ENCODE results near the gene NLRP1.
A peak's percentile ranks its signal among the peaks of the same experiment; 100 is the strongest.
"Not testable (repeated sequence)": the region's sequence is repeated elsewhere in the genome, so short reads cannot be mapped to it uniquely, and the experiment has no call there.

Gene NLRP1

DNA sequence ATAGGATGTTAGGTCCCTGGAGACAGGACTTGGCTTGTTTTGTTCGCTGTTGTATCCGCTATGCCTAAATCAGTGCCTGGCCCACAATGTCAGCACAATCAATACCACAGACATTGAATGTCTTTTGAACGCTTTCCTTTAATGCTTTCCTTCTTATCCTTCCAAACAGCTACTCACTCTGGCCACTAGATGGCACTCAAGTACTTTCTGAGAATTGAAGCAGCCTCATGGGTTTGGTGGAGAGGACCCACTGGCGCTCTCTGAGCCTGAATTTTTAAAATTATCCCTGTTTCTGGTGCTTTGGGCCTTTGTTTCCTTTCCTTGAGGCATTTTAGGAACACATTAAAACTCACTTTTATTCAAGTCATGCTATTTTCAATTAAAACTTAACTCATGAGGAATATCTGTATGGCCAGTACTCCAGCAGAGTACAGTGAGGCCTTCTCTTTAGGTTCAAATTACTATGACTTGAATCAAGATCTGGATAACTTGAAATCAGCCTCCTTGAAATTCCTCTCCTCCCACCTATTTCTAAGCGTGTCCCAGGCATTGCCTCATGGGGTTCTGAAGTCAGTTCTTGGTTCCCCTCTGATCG, 3.2 kb upstream of the NLRP1 start:
- DNase-seq (ENCODE audit: low read depth) = peak; percentile 44

DNA sequence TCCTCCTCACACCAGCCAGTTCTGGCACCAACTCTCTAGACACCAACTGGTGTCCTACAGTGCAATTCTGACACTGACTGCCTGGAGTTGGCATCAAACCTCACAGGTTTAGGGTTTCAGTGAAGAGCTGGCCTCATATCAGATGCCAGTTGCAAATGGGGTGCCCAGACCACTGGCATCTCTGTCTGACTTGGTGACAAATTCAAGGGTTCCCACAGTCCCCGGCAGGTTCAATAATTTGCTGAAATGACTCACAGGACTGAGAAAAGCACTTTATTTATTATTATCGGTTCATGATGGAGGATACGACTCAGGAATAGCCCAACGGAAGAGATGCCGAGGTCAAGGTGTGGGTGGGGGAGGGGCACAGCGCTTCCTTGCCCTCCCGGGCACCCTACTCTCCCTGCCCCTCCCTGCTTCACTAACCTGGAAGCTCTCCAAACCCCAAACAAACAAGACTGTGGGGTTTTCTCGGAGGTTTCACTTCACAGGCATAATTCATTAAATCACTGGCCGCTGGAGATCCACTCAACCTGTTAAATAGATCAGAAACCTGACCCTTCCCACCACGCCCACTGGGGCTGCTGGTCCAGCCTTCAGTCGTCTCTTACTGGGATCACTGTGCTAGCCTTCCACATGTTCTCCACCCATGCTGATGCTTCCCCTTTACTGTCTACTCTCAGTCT, 1.7 kb upstream of the NLRP1 start:
- no peak for DNase-seq (ENCODE audit: low read depth)

DNA sequence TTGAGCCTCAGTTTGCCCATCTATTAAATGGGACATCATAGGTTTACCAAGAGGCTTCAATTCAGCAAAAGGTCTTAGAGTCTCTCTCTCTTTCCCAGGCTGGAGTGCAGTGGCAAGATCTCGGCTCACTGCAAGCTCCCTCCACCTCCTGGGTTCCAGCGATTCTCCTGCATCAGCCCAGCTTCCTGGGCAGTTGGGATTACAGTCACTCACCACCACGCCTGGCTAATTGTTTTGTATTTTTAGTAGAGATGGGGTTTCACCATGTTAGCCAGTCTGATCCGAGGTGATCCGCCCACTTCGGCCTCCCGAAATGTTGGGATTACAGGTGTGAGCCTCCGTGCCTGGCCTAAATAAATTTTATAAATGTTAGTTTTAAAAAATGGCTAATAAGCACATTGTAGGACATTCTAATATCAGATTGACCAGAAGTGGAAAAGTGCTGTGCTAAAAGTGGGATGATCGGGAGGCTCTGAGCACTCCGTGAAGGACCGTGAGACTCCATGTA, 1.0 kb upstream of the NLRP1 start:
- no peak for DNase-seq (ENCODE audit: low read depth)

DNA sequence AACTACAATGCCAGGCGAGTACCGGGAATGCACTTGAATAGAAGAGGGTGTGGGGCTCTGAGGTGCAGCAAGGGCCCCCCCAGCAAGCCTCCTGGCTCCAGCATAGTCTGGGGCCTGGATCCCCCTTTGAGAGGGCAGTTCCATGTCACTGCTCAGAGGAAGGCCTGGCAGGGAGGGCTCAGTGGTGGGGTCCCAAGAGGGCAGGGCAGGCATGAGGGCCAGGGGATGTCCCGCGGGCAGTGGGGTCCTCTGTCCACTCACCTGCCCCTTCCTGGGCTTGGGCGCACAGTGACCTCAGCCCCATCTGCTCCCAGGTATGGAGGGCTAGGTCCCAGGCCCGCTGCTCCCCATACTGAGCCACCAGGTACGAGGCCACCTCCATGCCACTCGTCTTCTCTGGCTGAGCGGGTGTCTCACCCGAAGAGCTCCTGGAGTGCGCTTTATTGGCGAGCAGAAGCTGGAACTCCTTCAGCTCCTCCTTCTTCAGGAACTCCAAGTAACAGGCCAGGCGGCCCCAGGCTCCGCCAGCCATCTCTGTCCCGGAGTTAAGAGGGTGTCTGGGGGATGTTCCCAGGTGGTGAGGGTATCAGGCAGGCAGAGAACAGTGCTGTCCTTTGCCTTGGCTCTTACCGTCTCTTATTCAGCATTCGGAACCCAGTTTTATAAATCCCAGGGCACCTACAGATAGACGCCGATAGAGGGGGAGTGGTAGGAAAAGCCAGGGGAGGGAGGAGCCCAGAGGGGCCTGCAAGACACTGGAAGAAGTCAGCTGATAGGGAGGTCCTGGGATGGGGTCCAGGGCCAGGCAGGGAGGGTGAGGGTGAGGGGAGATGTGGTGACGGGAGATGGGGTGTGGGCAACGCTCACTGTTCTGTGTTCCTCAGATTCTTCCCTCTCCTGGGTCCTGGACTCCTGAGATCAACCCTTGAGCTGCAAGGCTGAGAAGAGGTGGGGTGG, 605 bp downstream of the NLRP1 start:
- DNase-seq (ENCODE audit: low read depth) = no peak

DNA sequence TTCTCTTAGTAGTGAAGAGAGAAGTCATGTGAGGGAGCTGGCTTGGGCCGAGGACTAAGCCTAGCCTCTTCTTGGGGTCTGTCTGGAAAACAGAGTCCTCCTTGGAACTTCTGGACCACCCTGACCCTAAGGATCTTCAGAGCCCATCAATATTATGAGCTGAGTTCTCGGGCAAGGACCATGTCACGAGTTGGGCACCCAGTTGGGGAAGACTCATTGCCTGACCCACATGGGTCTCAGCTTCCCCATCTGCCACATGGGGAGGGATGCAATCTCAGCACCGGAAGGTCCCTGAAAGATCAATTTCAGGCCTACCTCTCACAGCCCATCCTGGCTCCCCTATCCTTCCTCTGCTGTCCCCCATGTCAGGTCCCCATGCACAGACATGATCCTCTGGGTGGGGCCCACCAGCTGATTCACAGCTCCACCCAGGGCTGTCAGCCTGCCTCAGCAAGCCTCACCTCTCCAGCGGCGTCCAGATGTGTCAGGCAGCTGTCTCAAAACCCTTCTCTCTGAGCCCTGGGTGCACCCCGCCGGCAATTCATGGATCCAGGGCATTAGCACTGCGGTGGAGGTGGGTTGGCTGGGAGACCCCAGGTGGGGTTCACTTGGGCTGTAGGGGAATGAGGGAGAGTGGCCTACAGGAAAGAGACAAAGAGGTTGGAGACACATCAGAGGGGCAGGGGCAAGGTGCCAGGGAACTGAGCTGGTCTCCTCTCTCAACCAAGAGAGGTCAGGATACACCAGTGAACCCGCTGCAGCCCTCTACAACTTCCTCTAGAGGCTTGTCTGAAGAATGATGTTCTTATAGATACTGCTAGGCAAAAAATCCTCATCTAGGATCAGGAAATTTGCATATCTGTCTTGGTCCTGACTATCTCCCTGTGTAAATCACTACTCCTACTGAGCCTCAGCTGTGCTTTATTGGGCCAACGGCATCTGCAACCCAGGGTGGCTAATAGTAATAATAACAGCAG, 1.8 kb downstream of the NLRP1 start:
- no peak for DNase-seq (ENCODE audit: low read depth)

DNA sequence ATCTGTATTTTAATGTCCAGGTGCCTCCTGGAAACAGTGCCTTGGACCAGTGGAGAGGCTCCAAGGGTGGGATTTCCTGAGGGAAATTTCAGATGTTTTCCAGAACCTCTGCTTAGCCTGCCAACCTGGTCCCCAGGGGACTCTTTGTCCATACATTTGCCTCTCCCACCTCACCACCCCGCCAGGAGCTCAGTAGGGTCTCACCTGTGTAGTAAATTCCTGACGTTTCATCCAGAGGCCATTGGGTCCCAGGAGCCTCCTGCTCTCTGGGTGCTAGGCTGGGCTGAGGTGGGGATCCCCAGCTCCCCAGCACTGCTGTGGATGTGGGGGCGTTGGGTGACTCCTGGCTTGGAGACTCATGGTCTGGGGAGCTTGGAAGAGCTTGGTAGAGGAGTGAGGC, 2.7 kb downstream of the NLRP1 start:
- DNase-seq (ENCODE audit: low read depth) = no peak

DNA sequence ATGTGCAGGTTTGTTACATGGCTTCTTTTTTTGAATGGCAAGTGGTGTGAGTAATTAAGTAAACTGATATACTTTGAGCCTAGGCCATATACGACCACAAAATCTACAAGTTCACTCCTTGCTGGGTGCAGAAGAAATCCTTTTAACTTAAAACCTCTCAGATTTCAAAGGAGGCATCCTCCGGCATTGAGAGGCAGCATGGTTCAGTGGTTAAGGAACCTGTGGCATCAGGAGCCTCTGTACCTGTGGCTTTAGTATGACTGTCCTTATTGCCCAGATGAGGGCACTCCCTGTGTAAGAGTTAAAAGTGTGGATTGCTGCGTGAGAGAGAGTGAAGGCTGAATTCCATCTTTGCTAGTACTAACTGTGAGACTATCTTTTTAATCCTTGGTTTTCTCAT, 3.3 kb downstream of the NLRP1 start:
- DNase-seq (ENCODE audit: low read depth) = no peak

DNA sequence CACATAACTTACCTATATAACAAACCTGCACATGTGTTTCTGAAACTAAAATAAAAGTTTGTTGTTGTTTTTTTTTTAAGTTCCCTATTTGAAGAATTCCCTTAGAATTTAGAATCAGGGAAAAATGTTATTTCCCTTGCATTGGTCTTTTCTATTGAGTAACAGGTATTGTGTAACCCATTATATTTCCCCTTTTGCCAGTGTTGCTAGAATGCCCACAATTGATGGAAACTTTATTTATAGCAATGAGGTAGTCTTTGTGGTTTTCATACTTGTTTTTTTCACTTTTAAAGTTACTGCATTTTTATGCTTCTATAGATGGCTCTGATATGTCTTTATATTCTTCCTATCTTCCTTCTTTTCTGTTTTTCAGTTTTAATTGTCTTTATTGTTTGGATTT, 3.9 kb downstream of the NLRP1 start:
- no peak for DNase-seq (ENCODE audit: low read depth)

DNA sequence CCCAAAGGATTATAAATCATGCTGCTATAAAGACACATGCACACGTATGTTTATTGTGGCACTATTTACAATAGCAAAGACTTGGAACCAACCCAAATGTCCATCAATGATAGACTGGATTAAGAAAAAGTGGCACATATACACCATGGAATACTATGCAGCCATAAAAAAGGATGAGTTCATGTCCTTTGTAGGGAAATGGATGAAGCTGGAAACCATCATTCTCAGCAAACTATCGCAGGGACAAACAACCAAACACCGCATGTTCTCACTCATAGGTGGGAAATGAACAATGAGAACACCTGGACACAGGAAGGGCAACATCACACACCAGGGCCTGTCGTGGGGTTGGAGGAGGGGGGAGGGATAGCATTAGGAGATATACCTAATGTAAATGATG, 5.5 kb downstream of the NLRP1 start:
- not testable (repeated sequence) for DNase-seq (ENCODE audit: low read depth)

DNA sequence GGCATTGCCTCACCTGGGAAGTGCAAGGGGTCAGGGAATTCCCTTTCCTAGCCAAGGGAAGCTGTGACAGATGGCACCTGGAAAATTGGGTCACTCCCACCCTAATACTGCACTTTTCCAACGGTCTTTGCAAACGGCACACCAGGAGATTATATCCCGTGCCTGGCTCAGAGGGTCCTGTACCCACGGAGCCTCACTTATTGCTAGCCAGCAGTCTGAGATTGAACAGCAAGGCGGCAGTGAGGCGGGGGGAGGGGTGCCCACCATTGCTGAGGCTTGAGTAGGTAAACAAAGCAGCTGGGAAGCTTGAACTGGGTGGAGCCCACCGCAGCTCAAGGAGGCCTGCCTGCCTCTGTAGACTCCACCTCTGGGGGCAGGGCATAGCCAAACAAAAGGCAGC, 11.3 kb downstream of the NLRP1 start:
- not testable (repeated sequence) for DNase-seq (ENCODE audit: low read depth)

DNA sequence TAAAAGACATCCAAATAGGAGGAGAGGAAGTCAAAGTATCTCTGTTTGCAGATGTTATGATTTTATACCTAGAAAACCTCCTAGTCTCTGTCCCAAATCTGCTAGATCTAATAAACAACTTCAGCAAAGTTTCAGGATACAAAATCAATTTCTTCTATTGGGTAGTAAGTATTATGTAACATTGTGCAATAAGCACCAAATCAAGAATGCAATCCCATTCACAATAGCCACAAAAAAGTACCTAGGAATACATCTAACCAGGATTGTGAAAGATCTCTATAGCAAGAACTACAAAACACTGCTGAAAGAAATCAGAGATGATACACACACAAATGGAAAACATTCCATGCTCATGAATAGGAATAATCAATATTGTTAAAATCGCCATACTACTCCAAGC, 13.0 kb downstream of the NLRP1 start:
- no peak for DNase-seq (ENCODE audit: low read depth)

DNA sequence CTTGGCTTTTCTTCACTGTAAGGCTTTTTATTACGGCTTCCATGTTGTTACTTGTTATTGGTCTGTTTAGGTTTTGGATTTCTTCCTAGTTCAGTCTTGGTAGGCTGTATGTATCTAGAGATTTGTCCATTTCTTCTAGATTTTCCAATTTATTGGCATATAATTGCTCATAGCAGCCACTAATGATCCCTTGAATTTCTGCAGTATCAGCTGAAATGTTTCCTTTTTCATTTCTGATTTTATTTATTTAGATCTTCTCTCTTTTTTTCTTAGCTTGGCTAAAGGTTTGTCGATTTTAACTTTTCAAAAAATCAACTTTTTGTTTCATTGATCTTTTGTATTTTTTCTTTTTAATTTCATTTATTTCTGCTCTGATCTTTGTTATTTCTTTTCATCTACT, 18.5 kb downstream of the NLRP1 start:
- DNase-seq (ENCODE audit: low read depth) = no peak

DNA sequence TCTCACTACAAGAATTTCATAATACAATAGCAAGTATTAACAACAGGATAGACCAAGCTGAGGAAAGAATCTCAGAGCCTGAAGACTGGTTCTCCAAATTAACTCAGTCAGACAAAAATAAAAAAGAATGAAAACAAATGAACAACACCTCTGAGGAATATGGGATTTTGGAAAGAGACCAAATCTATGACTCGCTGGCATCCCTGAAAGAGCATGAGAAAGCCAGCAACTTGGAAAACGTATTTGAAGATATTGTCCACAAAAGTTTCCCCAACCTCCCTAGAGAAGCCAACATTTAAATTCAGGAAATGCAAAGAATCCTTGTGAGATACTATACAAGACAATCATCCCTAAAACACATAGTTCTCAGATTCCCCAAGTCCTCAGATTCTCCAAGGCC, 20.9 kb downstream of the NLRP1 start:
- no peak for DNase-seq (ENCODE audit: low read depth)

DNA sequence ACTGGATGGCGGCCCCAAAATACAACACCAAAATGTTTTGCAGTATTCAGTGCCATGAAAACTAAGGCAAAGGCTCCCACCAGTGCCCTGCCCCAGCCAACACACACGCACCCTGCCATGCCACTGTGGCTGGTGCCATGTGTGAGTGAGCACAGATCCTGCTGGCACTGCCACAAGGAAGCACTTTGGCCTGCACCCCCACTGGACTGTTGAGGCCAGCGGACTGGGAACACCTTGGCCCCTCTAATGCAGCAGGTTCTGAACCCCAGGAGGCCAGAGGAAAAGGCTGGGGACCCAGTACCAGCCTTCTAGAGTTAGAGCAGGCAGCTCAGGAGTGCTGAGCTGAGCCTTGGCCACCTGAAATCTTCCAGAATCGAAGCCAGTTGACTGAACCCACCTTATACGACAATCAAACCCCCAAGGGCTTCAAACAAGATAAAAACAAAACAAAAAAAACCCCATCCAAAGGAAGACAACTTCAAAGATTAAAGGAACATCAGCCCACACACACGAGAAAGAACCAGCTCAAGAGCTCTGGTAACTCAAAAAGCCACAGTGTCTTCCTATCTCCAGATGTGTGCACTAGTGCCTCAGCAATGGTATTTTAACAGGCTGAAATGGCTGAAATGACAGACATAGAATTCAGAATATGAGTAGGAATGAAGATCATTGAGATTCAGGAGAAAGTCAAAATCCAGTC, 21.5 kb downstream of the NLRP1 start:
- DNase-seq (ENCODE audit: low read depth) = no peak

DNA sequence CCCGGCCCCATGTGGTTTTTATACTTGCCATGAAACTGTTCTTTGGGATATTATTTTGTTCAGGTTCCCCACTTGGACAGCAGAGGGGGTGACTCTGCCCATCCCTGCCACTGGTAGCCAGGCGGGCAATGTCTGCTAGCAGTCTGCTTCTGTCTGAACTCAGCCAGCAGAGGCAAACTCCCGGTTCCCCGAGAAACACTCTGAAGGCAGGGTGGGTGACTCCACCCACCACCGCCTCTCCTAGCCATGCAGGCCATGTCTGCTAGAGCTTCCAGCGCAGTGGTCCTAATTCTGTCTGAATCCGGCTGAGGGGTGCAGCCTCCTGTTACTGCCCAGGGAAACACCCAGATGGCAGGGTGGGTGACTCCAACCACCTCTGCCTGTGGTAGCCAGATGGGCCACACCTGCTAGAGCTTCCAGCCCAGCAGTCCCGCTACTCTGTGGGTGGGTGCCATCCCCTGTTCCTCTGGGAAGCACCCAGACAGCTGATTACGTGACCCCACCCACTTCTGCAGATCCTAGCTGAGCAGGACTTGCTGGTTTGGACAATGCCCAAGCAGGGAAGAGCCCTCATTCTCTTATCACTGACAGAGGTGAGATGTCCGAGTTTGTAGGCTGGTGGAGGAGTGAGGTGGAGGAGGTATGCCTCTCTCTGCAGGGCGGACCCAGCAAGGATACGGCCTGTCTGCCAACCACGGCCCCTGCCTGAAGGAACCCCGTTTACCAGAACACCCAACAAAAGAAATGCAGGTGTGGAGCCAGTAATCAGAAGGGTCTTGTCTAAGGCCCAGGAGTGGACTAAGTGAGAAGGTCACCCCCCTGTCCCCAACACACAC, 22.4 kb downstream of the NLRP1 start:
- no peak for DNase-seq (ENCODE audit: low read depth)

DNA sequence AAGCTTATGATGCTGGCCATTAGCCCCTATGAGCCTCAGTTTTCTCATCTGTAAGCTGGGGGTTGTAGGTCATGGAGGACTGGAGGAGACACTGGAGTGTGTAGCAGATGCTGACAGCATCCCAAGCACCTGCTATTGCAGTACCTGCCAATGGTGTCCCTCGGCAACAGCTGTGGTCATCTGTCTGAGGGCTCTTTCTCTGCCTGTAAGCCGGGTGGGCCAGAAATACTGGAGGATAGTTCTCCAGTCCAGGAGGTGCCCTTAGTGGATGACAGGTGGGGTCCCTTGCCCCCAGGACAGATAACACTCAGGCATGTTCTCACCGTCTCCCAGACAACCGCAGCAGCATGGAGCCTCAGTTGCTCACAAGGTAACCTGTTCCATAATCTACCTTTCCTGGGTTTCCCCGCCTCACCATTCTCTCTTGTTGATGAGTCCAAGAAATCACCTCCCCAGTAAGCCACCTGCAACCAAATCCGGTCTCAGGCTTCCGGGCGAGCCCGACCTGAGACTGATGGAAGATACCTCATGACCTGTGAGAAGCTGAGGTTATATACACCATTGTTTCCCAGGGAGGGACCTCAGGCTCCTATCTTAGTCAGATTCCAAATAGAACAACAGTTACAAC, 23.8 kb downstream of the NLRP1 start:
- DNase-seq (ENCODE audit: low read depth) = no peak

DNA sequence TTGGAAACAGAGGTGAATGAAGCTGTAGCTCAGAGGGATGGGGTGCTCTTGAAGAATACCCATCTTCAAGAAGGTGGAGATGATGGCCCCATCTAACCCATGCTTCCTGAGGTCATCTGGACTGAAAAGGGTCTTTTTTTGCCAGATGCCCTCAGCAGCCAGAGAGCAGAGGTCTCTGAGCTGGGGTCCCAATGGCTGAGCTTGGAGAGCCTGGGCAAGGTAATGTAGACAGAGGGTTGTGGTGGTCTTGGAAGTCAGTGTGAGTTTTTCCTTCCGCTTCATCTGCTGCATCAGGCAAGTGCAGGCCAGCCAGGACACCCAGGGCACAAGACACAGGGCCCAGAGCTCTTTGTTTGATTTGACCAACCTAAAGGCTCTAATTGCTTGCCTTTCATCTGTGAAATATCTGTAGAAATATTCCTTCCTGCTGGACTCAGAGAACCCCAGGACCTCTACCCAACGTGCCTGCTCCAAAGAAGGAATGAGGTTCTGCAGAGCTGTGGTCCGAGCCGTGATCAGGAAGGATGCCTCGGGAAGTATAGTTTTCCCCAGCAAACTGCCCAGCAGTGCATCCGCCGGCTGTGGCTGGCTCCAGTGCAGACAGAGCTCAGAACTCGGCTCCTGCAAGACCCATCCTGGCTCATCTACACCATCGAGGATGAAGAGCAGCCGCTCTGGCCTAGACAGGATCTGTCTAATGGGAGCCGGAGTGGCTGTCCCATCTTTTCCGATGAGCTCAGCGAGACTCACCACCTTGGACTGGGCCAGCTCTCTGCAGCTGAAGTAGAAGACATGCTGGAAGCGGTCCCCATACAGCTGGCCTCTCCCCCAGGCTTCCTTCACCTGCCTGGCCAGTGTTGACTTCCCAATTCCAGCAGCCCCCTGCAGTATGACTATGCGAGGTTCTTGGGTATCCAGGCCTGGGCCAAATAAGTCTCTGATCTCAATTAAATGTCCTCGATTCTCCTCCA, 25.2 kb downstream of the NLRP1 start:
- DNase-seq (ENCODE audit: low read depth) = no peak

DNA sequence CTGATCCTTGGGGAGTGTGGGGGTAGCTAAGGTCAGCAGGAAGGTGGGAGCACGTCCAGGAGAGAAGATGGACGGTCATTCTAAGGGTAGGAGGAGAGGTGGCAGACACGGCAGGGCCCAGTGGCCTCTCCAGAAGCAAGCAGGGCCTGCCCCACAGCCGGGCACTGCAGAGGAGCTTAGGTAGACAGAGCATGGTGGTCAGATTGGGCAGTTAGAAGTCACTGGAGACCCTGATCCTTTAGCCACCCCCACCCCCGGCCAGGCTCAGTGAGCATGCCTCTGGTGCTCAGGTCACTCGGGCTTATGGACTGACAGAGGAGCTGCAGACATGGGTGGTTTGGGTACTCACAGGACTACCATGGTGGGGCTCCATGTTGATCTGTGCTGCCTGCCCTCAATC, 26.3 kb downstream of the NLRP1 start:
- DNase-seq (ENCODE audit: low read depth) = no peak

All from GM04504 (cell line).